Gastrocnemius medialis (tissue), 4 donors: Measurements from ENCODE around the gene SYTL1.

ENCODE experiments used
- POLR2A ChIP-seq, 2 donors: fragments of 450-650 bp; IDR thresholded peaks; one replicate each; pipeline ENCODE4 v1.6.1; 2017; ENCODE audit warnings: antibody characterized with exemption in 2 of 2, mild to moderate bottlenecking in 2 of 2, moderate library complexity in 2 of 2
- TF ChIP-seq, protein P1 (sequence below), 5 experiments: fragments of 450-650 bp in 3 of 5; fragments of 200-600 bp in 2 of 5; sonication (generic) in 2 of 5; IDR thresholded peaks in 4 of 5; conservative IDR thresholded peaks in 1 of 5; 1 replicate in 4 of 5; 2 replicates in 1 of 5; pipeline ENCODE4 v1.5.1; 2016 to 2019; ENCODE audit warnings: antibody characterized with exemption in 5 of 5, mild to moderate bottlenecking in 3 of 5, moderate library complexity in 3 of 5

DNA sequence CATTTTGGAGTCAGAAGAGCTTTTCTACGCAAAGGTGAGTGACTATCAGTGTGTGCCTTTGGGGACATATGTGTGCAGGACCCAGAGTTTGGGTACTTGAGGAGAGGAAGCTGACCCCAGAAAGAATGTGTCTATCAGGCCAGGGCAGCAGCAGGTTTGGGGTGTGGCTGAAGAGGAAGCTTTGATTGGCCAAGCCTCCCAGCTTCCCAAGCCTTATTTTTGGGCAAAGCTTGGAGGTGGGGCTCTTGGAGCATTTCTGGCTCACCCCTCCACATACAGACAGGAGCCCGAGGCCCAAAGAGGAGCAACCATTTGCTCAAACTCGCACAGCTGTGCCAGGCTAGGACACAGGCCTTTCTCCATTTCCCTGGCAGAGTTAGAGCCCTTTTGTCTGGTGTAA lies 55.3 kb downstream of the SYTL1 start:
- TF ChIP-seq, protein P1, sequence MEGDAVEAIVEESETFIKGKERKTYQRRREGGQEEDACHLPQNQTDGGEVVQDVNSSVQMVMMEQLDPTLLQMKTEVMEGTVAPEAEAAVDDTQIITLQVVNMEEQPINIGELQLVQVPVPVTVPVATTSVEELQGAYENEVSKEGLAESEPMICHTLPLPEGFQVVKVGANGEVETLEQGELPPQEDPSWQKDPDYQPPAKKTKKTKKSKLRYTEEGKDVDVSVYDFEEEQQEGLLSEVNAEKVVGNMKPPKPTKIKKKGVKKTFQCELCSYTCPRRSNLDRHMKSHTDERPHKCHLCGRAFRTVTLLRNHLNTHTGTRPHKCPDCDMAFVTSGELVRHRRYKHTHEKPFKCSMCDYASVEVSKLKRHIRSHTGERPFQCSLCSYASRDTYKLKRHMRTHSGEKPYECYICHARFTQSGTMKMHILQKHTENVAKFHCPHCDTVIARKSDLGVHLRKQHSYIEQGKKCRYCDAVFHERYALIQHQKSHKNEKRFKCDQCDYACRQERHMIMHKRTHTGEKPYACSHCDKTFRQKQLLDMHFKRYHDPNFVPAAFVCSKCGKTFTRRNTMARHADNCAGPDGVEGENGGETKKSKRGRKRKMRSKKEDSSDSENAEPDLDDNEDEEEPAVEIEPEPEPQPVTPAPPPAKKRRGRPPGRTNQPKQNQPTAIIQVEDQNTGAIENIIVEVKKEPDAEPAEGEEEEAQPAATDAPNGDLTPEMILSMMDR (IDR thresholded peaks at IDR 0.05 in 4 of 5, conservative IDR thresholded peaks at IDR 0.05 in 1 of 5): no peak
- no peak for TF ChIP-seq POLR2A (IDR thresholded peaks at IDR 0.05)
